ENCODE measurements around the gene KIF26B.
"Not testable (repeated sequence)": the region's sequence is repeated elsewhere in the genome, so short reads cannot be mapped to it uniquely, and the experiment has no call there.

The KIF26B gene

DNA sequence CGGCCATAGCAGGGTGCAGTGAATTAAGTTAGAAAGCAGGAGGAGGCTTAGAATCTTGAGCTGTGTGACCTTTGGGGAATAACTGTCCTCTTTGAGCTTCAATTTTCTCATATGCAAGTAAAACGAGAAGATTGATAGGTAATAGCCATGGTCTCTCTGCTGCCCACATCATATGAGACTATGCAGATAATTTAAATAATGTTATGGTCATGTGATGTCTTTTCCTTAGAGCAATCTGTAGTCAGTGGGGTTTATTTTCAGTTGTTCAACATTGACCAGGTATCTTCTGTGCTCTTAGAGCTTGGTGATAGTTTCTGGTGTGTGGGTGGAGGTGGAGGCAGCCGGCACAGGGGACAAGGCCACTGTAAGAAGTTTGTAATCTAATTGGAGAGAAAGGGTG, 537.1 kb downstream of the KIF26B start:
- TF ChIP-seq JUND (IDR thresholded peaks at IDR 0.05; ENCODE audit: low read depth) = no peak
- no peak for DNase-seq (ENCODE audit: low read depth in 1 of 2, low spot score in 1 of 2)
- in situ Hi-C loops (cut with HindIII; ENCODE audit: low pct_unique_long_range_greater_than_20kb, low sequenced_read_pairs) = no loop called here

DNA sequence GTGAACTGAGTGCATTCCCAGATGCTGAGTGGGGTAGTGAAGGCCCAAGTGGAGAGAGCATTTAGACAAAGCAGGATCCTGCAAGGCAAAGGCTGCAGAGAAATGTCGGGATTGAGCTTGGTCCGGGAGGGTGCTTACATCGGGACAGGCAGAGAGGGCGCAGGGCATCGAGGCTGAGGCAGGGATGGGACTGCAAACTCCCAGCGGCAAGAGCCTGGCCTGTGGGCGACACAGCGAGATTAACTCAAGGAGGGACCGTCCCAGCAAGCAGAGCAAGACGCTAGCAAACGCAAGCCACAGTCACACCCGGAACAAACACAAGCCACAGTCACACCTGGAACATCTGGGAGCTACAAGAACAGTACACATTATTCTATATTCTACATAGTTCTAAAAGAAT, 537.5 kb downstream of the KIF26B start:
- DNase-seq (ENCODE audit: low read depth in 1 of 2, low spot score in 1 of 2) = no peak
- no peak for TF ChIP-seq JUND (IDR thresholded peaks at IDR 0.05; ENCODE audit: low read depth)
- in situ Hi-C loops (cut with HindIII; ENCODE audit: low pct_unique_long_range_greater_than_20kb, low sequenced_read_pairs) = no loop called here

DNA sequence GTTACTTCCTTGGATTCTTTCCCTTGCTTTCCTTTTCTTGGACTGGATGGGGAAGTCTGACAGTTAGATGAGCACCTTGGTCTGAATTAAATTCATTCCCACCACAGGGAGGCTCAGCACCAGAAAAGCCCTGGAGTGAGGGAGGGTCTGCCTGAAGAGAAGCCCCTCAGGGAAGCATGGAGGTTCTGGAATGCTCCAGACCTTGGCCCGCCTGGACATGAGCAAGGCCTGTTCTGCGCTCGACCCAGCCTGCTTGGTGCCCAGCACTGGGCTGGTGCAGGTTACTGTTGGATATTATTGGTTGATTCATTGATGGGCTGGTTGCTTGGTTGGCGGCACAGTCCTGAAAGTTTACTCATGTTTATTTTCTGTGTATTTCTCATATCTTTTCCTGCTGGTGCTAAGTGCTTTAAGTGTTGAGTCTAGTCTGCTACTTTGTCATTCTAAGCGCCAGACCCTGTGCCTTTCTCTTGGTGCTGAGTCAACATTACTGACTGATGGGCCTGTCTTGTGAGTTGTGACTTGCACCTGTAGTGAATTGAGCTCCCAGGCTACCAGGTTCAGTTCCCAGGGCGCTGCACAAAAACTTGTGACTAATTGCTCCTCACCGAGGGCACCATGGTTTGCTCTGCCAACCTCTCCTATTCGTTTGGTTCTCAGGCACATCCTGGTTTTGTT, 538.5 kb downstream of the KIF26B start:
- TF ChIP-seq JUND (IDR thresholded peaks at IDR 0.05; ENCODE audit: low read depth) = no peak
- DNase-seq (ENCODE audit: low read depth in 1 of 2, low spot score in 1 of 2) = no peak
- in situ Hi-C loops (cut with HindIII; ENCODE audit: low pct_unique_long_range_greater_than_20kb, low sequenced_read_pairs) = no loop called here

DNA sequence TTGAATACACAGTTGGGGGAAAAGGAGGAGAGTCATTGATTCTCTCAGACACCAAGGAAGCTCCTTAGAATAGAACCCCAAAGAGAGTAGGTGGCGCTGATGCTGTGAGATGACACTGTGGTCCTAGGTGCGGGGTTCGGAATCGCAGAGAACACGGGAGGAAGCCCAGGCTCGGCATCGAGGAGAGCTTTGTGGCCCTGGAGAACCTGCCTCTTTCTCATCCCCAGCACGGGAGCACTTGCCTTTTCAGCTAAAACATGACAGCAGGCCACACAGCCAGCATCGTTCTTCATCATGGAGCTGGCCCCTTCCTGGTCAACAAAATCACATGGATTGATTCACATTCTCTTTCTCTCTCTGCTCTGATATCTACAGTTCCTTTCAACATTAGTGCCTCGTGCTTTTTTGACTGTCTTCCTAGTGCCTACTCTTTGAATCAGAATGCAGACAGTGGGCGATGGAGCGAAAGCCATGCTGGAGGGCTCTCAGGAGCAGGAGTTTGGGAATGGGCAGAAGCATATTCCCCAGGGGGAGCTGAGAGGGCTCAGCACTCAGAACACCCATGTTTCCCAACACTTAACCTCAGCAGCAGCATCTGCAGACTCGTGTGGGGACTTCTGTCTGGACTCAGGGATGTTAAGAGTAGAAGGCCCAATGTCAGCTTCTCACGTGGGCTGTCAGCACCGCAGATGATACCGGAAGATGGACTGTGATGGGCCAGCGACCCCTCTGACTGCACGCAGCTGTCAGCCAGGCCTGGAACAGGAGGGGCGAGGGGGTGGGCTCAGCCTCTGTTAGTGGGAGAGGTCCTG, 539.4 kb downstream of the KIF26B start:
- TF ChIP-seq JUND (IDR thresholded peaks at IDR 0.05; ENCODE audit: low read depth) = no peak
- no peak for DNase-seq (ENCODE audit: low read depth in 1 of 2, low spot score in 1 of 2)
- in situ Hi-C loops (cut with HindIII; ENCODE audit: low pct_unique_long_range_greater_than_20kb, low sequenced_read_pairs) = no loop called here

DNA sequence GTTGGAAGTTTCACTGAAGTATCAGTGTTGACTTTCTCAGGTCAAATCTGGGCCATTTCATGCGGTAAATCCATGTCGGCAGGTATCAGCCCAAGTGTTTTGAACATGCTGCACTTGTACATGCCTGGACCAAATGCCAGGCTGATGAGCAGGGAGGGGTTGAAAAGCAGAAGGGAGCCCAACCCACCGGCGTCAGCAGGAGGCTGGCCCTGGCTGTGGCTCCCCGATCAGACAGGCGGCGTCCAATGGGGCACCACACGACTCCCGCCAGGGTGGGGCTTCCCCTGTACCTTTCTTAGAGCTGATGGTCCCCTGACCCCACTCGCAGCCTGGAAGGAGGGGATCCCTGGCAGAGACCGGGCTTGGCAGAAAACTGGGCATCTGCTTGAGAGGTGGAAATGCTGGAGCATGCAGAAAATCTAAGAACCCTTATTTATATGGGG, 540.0 kb downstream of the KIF26B start:
- no peak for DNase-seq (ENCODE audit: low read depth in 1 of 2, low spot score in 1 of 2)
- in situ Hi-C loops (cut with HindIII; ENCODE audit: low pct_unique_long_range_greater_than_20kb, low sequenced_read_pairs) = no loop called here
- TF ChIP-seq JUND (IDR thresholded peaks at IDR 0.05; ENCODE audit: low read depth) = no peak

DNA sequence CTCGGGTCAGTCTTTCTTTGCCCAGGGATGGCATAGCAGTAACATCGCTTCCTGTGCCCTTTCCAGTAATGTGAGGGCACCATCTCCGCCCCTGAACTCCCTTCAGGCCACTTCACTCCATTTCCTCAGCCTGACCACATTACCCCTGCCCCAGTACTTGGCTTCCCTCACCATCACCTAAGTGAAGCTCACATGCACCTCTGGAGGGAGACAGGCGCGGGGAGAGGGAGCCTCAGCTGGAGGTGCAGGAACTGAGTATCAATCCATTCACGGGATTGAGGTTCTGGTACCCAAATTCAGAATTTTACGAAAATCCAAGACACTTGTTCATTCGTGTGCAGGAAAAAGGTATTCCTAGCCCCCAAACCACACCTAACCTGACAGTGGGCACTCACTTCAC, 540.4 kb downstream of the KIF26B start:
- in situ Hi-C loops (cut with HindIII; ENCODE audit: low pct_unique_long_range_greater_than_20kb, low sequenced_read_pairs) = no loop called here
- no peak for DNase-seq (ENCODE audit: low read depth in 1 of 2, low spot score in 1 of 2)
- no peak for TF ChIP-seq JUND (IDR thresholded peaks at IDR 0.05; ENCODE audit: low read depth)

DNA sequence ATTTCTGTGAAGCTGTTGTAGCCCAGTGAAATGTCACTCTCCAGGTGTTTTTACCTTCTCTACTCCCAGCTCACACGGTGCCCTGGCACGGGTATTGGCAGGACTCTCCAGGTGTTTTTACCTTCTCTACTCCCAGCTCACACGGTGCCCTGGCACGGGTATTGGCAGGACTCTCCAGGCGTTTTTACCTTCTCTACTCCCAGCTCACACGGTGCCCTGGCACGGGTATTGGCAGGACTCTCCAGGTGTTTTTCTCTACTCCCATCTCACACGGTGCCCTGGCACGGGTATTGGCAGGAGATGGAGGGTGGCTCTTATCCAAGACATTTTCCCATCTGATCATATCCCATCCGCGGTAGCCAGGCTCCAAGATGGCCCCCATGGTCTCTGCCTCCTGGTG, 540.9 kb downstream of the KIF26B start:
- in situ Hi-C loops (cut with HindIII; ENCODE audit: low pct_unique_long_range_greater_than_20kb, low sequenced_read_pairs); DNase-seq (ENCODE audit: low read depth in 1 of 2, low spot score in 1 of 2): not testable (repeated sequence)

DNA sequence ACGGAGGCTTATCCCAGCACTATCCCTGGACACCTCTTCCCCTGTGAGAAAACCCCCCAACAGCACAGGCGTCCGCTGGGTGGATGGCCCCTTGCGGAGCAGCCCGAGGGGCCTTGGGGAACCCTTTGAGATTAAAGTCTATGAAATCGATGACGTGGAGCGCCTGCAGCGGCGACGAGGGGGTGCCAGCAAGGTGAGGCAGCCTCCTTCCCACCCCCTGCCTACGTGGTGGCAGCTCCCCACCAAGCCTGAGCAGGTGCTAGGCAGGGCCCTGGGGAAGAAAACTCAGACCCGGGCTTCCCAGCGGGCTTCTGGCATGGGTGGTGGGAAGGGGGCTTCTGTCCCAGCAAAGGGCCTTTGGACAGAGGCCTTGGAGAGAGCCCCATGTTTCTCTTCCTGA, 543.3 kb downstream of the KIF26B start:
- no peak for TF ChIP-seq JUND (IDR thresholded peaks at IDR 0.05; ENCODE audit: low read depth)
- no peak for DNase-seq (ENCODE audit: low read depth in 1 of 2, low spot score in 1 of 2)
- in situ Hi-C loops (cut with HindIII; ENCODE audit: low pct_unique_long_range_greater_than_20kb, low sequenced_read_pairs) = no loop called here

DNA sequence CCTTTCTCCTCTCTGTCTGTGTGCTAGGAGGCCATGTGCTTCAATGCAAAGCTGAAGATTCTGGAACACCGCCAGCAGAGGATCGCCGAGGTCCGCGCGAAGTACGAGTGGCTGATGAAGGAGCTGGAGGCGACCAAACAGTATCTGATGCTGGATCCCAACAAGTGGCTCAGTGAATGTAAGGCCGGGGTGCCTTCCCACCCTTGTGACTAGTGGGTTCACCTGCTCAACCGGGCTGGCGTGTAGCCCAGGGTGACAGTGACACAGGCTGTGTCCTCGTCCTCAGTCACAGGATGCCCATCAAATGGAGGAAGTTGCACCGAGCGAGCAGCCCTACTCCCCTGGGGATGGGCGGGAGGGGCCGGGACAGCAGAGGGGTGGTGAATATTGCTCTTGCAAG, 544.1 kb downstream of the KIF26B start:
- in situ Hi-C loops (cut with HindIII; ENCODE audit: low pct_unique_long_range_greater_than_20kb, low sequenced_read_pairs) = no loop called here
- no peak for TF ChIP-seq JUND (IDR thresholded peaks at IDR 0.05; ENCODE audit: low read depth)
- DNase-seq (ENCODE audit: low read depth in 1 of 2, low spot score in 1 of 2) = no peak

DNA sequence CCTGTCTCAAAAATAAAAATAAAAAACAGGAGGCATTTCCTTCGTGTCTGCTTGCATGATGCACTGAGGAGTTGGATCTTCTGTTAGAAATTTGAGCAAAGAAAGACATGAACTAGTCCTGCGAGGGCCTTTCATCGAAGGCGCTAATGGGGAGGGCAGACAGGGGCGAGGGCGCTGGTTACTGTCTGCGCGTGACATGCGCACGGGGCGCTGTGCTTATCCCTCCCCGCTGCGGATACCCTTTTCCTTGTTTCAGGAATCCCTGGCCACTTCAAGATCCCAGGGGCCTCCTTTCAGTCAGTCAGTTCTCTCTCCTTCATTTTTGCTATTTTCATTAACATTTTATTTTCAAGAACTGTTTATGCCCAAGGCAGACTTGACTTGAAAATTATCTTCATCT, 545.8 kb downstream of the KIF26B start:
- DNase-seq (ENCODE audit: low read depth in 1 of 2, low spot score in 1 of 2) = no peak
- in situ Hi-C loops (cut with HindIII; ENCODE audit: low pct_unique_long_range_greater_than_20kb, low sequenced_read_pairs) = no loop called here
- TF ChIP-seq JUND (IDR thresholded peaks at IDR 0.05; ENCODE audit: low read depth) = no peak

DNA sequence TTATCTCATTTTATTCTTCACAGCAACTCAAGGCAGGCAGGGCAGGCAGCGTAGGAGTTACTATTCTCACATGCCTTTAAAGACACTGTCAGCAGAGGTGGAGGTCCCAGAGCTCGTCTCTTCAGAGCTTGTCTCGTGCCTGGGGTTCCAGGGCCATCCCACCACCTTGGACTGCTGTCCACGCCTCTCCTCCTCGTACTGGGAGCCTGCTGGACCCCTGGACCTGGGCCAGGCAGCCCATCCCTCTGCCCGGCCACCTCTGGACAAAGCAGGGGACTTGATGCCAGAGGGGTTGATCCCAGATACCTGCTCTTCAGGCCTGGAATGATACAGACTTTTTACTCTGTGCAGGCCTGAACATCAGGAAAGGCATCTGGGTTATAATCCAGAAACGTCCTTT, 546.8 kb downstream of the KIF26B start:
- in situ Hi-C loops (cut with HindIII; ENCODE audit: low pct_unique_long_range_greater_than_20kb, low sequenced_read_pairs) = no loop called here
- no peak for TF ChIP-seq JUND (IDR thresholded peaks at IDR 0.05; ENCODE audit: low read depth)
- no peak for DNase-seq (ENCODE audit: low read depth in 1 of 2, low spot score in 1 of 2)

DNA sequence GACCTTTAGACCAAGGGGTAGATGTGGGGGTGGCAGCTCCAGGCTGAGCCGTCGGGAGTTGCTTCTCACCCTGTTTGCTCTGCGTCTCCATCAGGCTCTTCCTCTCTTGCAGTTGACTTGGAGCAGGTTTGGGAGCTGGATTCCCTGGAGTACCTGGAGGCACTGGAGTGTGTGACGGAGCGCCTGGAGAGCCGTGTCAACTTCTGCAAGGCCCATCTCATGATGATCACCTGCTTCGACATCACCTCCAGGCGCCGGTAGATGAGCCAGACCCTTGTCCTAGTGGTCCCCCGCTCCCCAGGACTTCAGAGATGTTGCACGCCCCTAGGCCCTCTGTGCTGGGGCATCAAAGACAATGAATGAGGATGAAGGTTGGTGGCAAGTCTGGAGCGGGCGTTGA, 547.6 kb downstream of the KIF26B start:
- in situ Hi-C loops (cut with HindIII; ENCODE audit: low pct_unique_long_range_greater_than_20kb, low sequenced_read_pairs) = no loop called here
- no peak for TF ChIP-seq JUND (IDR thresholded peaks at IDR 0.05; ENCODE audit: low read depth)
- DNase-seq (ENCODE audit: low read depth in 1 of 2, low spot score in 1 of 2) = no peak

DNA sequence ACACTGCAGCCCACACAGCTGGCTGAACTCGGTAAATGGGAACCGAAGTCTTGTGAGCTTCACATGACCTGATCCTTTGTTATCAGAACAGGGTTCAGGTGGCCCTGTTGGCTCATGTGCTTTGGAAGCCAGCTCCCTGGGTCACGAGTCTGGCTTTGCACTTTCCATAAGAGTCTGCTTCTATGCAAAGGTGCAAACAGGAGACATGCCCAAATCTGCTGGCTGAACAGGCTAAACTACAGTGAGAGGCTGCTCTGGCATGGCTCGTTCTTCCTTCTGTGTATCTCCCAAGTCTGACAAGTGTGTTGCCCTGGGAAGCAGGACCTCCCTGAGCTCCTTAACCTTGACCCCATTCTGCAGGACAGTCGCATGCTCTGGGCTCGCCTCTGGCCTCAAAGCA, 549.6 kb downstream of the KIF26B start:
- TF ChIP-seq JUND (IDR thresholded peaks at IDR 0.05; ENCODE audit: low read depth) = no peak
- in situ Hi-C loops (cut with HindIII; ENCODE audit: low pct_unique_long_range_greater_than_20kb, low sequenced_read_pairs) = no loop called here
- no peak for DNase-seq (ENCODE audit: low read depth in 1 of 2, low spot score in 1 of 2)
